Measurements from ENCODE around the gene SOX18.
A peak's percentile ranks its signal among the peaks of the same experiment; 100 is the strongest.

Gene SOX18

GRCh38 chr20:64049060-64049877, at the start of gene SOX18:
SOX18 (minus strand) TSS chr20:64049639; CDS start chr20:64049516, 123 bp downstream.
- TF ChIP-seq CTCF (IDR thresholded peaks at IDR 0.05; ENCODE audit: low read depth, low read length): no peak
- peak; percentile 29 to 56 for DNase-seq (ENCODE audit: low read depth in 2 of 2)
- peak within 1 kb of the TSS in 1 of 2 donors; percentile 44 for H3K4me3 ChIP-seq (replicated peaks in 1 of 2; ENCODE audit: low read depth in 2 of 2, low read length in 2 of 2)

GRCh38 chr20:64098471-64099013, 49.1 kb upstream of the SOX18 start:
- DNase-seq (ENCODE audit: low read depth in 2 of 2): no peak
- no peak overlapping the region for H3K4me3 ChIP-seq (replicated peaks in 1 of 2; ENCODE audit: low read depth in 2 of 2, low read length in 2 of 2)
- no peak for TF ChIP-seq CTCF (IDR thresholded peaks at IDR 0.05; ENCODE audit: low read depth, low read length)

GRCh38 chr20:64096535-64096934, 47.1 kb upstream of the SOX18 start:
- DNase-seq (ENCODE audit: low read depth in 2 of 2): no peak
- no peak for TF ChIP-seq CTCF (IDR thresholded peaks at IDR 0.05; ENCODE audit: low read depth, low read length)
- H3K4me3 ChIP-seq (replicated peaks in 1 of 2; ENCODE audit: low read depth in 2 of 2, low read length in 2 of 2): no peak overlapping the region

GRCh38 chr20:64095927-64096326, 46.5 kb upstream of the SOX18 start:
- no peak overlapping the region for H3K4me3 ChIP-seq (replicated peaks in 1 of 2; ENCODE audit: low read depth in 2 of 2, low read length in 2 of 2)
- no peak for TF ChIP-seq CTCF (IDR thresholded peaks at IDR 0.05; ENCODE audit: low read depth, low read length)
- DNase-seq (ENCODE audit: low read depth in 2 of 2): no peak

- H3K4me3 ChIP-seq (replicated peaks in 1 of 2; ENCODE audit: low read depth in 2 of 2, low read length in 2 of 2): no peak overlapping the region
- TF ChIP-seq CTCF (IDR thresholded peaks at IDR 0.05; ENCODE audit: low read depth, low read length): no peak
- DNase-seq (ENCODE audit: low read depth in 2 of 2): no peak
Observed at GRCh38 chr20:64095455-64095854, 46.0 kb upstream of the SOX18 start.

- TF ChIP-seq CTCF (IDR thresholded peaks at IDR 0.05; ENCODE audit: low read depth, low read length): peak; percentile 4
- no peak overlapping the region for H3K4me3 ChIP-seq (replicated peaks in 1 of 2; ENCODE audit: low read depth in 2 of 2, low read length in 2 of 2)
Observed at GRCh38 chr20:64093013-64093503, 43.6 kb upstream of the SOX18 start.

More at GRCh38 chr20:64093013-64093503, 43.6 kb upstream of the SOX18 start:
- no peak for DNase-seq (ENCODE audit: low read depth in 2 of 2)

All from cardiac fibroblast (primary cell).